Progenitor cell of endocrine pancreas (in vitro differentiated cells): ENCODE data around the gene STAC2. TPM values are rescaled to one million over a fixed set of nuclear protein-coding genes. Genes with fewer than 3 reads are reported as not detected.

Source experiments
- DNase-seq: peaks from one replicate; pipeline ENCODE4 v3.0.0; 2021; ENCODE audit warnings: low spot score; ENCODE audit not compliant: unreplicated experiment
- H3K27ac Mint-ChIP-seq: 2 replicates; pipeline ENCODE4 v1.8.0; 2021; ENCODE audit warnings: mild to moderate bottlenecking, moderate library complexity, mixed read lengths
- H3K27me3 Mint-ChIP-seq: 2 replicates; pipeline ENCODE4 v1.8.0; 2021; ENCODE audit warnings: mixed read lengths
- H3K36me3 Mint-ChIP-seq: 2 replicates; pipeline ENCODE4 v1.8.0; 2022; ENCODE audit warnings: mixed read lengths; ENCODE audit not compliant: insufficient read depth
- H3K4me1 Mint-ChIP-seq: 2 replicates; pipeline ENCODE4 v1.8.0; 2021; ENCODE audit warnings: low read depth, mixed read lengths
- H3K4me3 Mint-ChIP-seq: 2 replicates; pipeline ENCODE4 v1.8.0; 2021; ENCODE audit warnings: low read depth, mild to moderate bottlenecking, moderate library complexity, mixed read lengths
- H3K9me3 Mint-ChIP-seq: 2 replicates; pipeline ENCODE4 v1.8.0; 2021; ENCODE audit warnings: low read depth, mixed read lengths
- CTCF ChIP-seq: fragments of 200-600 bp; sonication (generic); IDR thresholded peaks from one replicate; pipeline ENCODE4 v1.5.0; 2021; ENCODE audit warnings: antibody characterized with exemption, mild to moderate bottlenecking; ENCODE audit not compliant: unreplicated experiment
- total RNA-seq: library from RNA; stranded (reverse); gene quantifications from 2 replicates; pipeline ENCODE4 v1.2.1, GENCODE V29; 2021

Gene STAC2
- total RNA-seq, 1 donor from 2014 or later = not detected

GRCh38 chr17:39178536-39178935 is 47.2 kb downstream of the STAC2 start:
- Mint-ChIP-seq H3K27ac (no peak overlapping the region), H3K36me3 (peaks cover 13% of the 10 kb centered on the region), H3K27me3 (no peaks in the 10 kb centered on the region), H3K9me3 (no peaks in the 10 kb centered on the region), H3K4me3 (no peak overlapping the region), H3K4me1 (no peaks in the 10 kb centered on the region)
- no peak for DNase-seq
- no peak for TF ChIP-seq CTCF

DNA sequence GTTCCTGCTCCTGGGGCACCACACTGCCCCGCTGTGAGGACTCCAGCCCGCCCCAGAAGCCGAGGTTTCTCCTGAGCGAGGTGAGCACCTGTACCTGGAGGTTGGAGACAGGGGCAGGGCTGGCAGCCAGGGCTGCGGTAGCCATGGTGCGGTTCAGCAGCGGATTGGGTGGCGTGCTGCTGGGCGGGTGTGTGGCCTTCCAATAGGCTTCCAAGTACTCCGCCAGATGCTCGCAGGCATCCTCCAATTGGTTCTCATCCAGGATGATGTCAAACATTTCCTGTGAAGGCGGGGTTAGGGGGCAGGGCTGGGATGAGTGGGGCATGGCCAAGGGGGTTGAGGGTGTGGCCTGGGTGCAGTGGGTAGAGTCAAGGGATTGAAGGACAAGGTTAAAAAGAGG is 48.5 kb downstream of the STAC2 start:
- no peak overlapping the region for H3K27ac Mint-ChIP-seq

DNA sequence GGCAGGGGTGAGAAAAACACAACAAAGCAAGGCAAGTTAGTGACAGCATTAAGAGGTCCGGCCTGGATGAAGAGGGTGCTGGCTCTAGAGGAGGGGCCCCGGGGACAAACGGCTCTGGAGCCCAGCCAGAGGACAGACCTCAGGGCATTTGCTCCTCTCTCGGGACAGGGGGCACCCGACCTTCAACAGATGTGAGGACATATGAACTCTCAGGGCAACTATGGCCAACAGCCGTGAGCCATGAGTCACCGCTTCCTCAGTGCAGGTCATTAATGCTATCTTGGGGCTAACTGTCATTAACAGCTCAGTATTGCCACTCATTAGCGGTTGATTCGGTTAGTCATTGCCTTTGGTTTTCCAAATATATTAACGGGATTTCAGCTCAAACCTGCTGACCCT is 50.1 kb downstream of the STAC2 start:
- no peak overlapping the region for H3K4me3 Mint-ChIP-seq
- H3K36me3 Mint-ChIP-seq = peaks cover 9% of the 10 kb centered on the region
- no peak for DNase-seq
- TF ChIP-seq CTCF = no peak
- H3K4me1 Mint-ChIP-seq = no peaks in the 10 kb centered on the region
- H3K27ac Mint-ChIP-seq = no peak overlapping the region
- no peaks in the 10 kb centered on the region for H3K9me3 Mint-ChIP-seq
- no peaks in the 10 kb centered on the region for H3K27me3 Mint-ChIP-seq

More for the DNA sequence above, 48.5 kb downstream of the STAC2 start:
- peaks cover 9% of the 10 kb centered on the region for H3K36me3 Mint-ChIP-seq
- no peak for TF ChIP-seq CTCF
- H3K27me3 Mint-ChIP-seq = no peaks in the 10 kb centered on the region
- DNase-seq = no peak
- no peaks in the 10 kb centered on the region for H3K4me1 Mint-ChIP-seq
- no peak overlapping the region for H3K4me3 Mint-ChIP-seq
- no peaks in the 10 kb centered on the region for H3K9me3 Mint-ChIP-seq

GRCh38 chr17:39174920-39175694 is 50.6 kb downstream of the STAC2 start:
- no peak overlapping the region for H3K4me3 Mint-ChIP-seq
- TF ChIP-seq CTCF = peak; percentile 89
- H3K27me3 Mint-ChIP-seq = no peaks in the 10 kb centered on the region
- peak; percentile 65 for DNase-seq
- no peaks in the 10 kb centered on the region for H3K4me1 Mint-ChIP-seq
- peaks cover 9% of the 10 kb centered on the region for H3K36me3 Mint-ChIP-seq
- H3K27ac Mint-ChIP-seq = no peak overlapping the region
- no peaks in the 10 kb centered on the region for H3K9me3 Mint-ChIP-seq

DNA sequence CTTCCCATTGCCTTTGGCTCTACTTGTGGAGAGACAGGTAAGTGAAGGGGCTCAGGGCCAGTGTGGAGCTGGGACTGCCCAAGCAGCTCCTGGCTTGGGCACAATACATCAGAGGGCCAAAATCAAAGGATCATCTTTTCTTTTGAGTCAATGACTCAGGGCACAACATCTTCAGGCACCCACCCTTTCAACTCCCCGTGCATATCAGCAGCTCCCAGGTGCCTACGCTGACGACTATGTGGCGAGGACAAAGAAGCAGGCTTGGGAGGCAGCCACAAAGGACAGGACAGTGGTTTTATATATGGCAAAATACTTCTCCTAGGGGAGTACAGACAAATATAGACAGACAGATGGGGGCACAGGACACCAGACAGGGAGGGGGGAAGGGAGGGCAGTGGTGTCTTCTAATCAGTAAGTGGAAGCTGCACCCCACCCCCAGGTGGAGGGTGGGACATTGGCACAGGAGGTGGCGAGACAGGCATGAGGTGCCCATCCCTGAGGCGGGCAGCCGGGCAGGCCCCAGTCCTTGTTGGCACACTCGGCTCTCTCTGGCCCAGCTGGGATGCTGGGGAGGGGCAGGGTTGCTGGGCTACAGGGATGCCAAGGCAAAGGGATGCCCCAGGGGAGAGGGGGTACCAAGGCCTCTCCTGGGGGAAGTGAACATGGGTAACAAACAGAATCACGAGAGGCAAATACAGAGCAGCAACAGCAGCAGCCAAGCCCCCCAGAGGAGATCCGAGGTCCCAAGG is 52.0 kb downstream of the STAC2 start:
- Mint-ChIP-seq H3K27me3 (peaks cover 4% of the 10 kb centered on the region), H3K27ac (no peak overlapping the region), H3K36me3 (peaks cover 9% of the 10 kb centered on the region), H3K9me3 (no peaks in the 10 kb centered on the region), H3K4me3 (no peak overlapping the region), H3K4me1 (no peaks in the 10 kb centered on the region)
- DNase-seq = no peak
- TF ChIP-seq CTCF = no peak
